Body of pancreas (tissue), 4 donors: Measurements from ENCODE around the gene ZNF771. TPM values are rescaled to one million over a fixed set of nuclear protein-coding genes. Genes with fewer than 3 reads are reported as not detected.

ENCODE experiments used
- ATAC-seq: fragments of 150-250 bp; one replicate; pipeline ENCODE4 v1.9.1; 2016
- DNase-seq, 4 donors: peaks; one replicate each; pipeline ENCODE4 v3.0.0-alpha.2; 2019
- H3K27ac ChIP-seq, 4 donors: fragments of 200-600 bp; sonication (generic); 1 replicate in 3 of 4; 2 replicates in 1 of 4; pipeline versions ENCODE4 v1.5.1 to v1.6.1; 2016 to 2019; ENCODE audit warnings: mild to moderate bottlenecking in 1 of 4, mixed read lengths in 1 of 4, moderate library complexity in 1 of 4
- H3K27me3 ChIP-seq, 2 donors: fragments of 200-600 bp; sonication (generic); one replicate each; pipeline ENCODE4 v1.6.0; 2016; ENCODE audit warnings: mild to moderate bottlenecking in 1 of 2
- H3K36me3 ChIP-seq, 2 donors: fragments of 200-600 bp; sonication (generic); replicated peaks in 1 of 2; 2 replicates each; pipeline ENCODE4 v1.5.1; 2016; ENCODE audit warnings: low read depth in 2 of 2; ENCODE audit not compliant: insufficient read depth in 1 of 2
- H3K4me1 ChIP-seq: fragments of 200-600 bp; sonication (generic); one replicate; pipeline ENCODE4 v1.6.0; 2016
- H3K4me3 ChIP-seq, 2 donors: fragments of 200-600 bp; sonication (generic); 1 replicate in 1 of 2; 2 replicates in 1 of 2; pipeline ENCODE4 v1.5.1; 2016 to 2019
- H3K9me3 ChIP-seq, 3 donors: fragments of 200-600 bp; sonication (generic); 1 replicate in 2 of 3; 2 replicates in 1 of 3; pipeline ENCODE4 v1.5.1; 2016
- CTCF ChIP-seq, 7 experiments: fragments of 450-650 bp in 4 of 7; fragments of 200-600 bp in 3 of 7; sonication (generic) in 3 of 7; IDR thresholded peaks; one replicate each; pipeline ENCODE4 v1.5.1; 2016 to 2019; ENCODE audit warnings: antibody characterized with exemption in 7 of 7
- POLR2A ChIP-seq, 3 donors: fragments of 450-650 bp; IDR thresholded peaks; one replicate each; pipeline ENCODE4 v1.6.1; 2016; ENCODE audit warnings: antibody characterized with exemption in 3 of 3, mild to moderate bottlenecking in 2 of 3
- WGBS, 2 donors: methylation state at CpG; one replicate each; pipeline ENCODE4 v1.1.5; 2017; 5-methylcytosine and 5-hydroxymethylcytosine counted together
- intact Hi-C: fragments of 100-400 bp; cut with DNase I; formaldehyde crosslinking; loops from one replicate; pipeline ENCODE4 v1.15.1; 2023
- total RNA-seq, 2 donors: library from RNA; depleted of rRNA; stranded (reverse); fragments of >200 nt; gene quantifications; one replicate each; pipeline ENCODE4 v1.1.0, GENCODE V29; 2016

The ZNF771 gene
- total RNA-seq, 2 donors from 2014 or later: 16.6 to 18.8 TPM

- Histone ChIP-seq H3K27ac (peak within 1 kb of the TSS; percentile 45 to 76 (median 60)), H3K9me3 (no peaks in the 10 kb centered on the region), H3K4me3 (peak within 1 kb of the TSS; percentile 42 to 52), H3K27me3 (no peaks in the 10 kb centered on the region), H3K36me3 (no peaks in the 10 kb centered on the region), H3K4me1 (peaks cover 23% of the 10 kb centered on the region)
- peak; percentile 96 to 99 (median 98) for DNase-seq
- ATAC-seq: peak; percentile 99
- TF ChIP-seq POLR2A (IDR thresholded peaks at IDR 0.05) (peak in 2 of 3 donors; percentile 68 to 70), CTCF (IDR thresholded peaks at IDR 0.05) (peak; percentile 62 to 98 (median 97))
- 0 to 2% methylated on average over 16 to 42 of the region's 49 CpGs for WGBS, 2 donors
- intact Hi-C loops: loop anchor here (5.0 kb wide), 1 partner anchor 92 kb away; no protein-coding TSS in a partner anchor
These were observed 22.4 kb downstream of the ZNF771 start, which contains the start of gene DCTPP1 for GRCh38 chr16:30429678-30430427. DCTPP1 (minus strand) TSS chr16:30430030; CDS start chr16:30429980, 50 bp downstream.

GRCh38 chr16:30430428-30430970 is 23.1 kb downstream of the ZNF771 start:
- Histone ChIP-seq H3K4me3 (no peak overlapping the region), H3K27ac (peak overlapping the region; percentile 40 to 76 (median 54)), H3K4me1 (peaks cover 23% of the 10 kb centered on the region), H3K36me3 (no peaks in the 10 kb centered on the region), H3K27me3 (no peaks in the 10 kb centered on the region), H3K9me3 (no peaks in the 10 kb centered on the region)
- 54 to 57% methylated on average over 8 to 19 of the region's 19 CpGs for WGBS, 2 donors
- ATAC-seq (peak; percentile 3), DNase-seq (no peak)
- intact Hi-C loops: loop anchor here (5.0 kb wide), 1 partner anchor 92 kb away; no protein-coding TSS in a partner anchor
- peak in 1 of 7 experiments; percentile 7 for TF ChIP-seq CTCF (IDR thresholded peaks at IDR 0.05)
- no peak for TF ChIP-seq POLR2A (IDR thresholded peaks at IDR 0.05)

- WGBS, 2 donors: 39 to 54% methylated on average over 4 of the region's 4 CpGs
- no peak for TF ChIP-seq CTCF (IDR thresholded peaks at IDR 0.05)
These were observed 27.4 kb downstream of the ZNF771 start for GRCh38 chr16:30434852-30435251.

GRCh38 chr16:30437511-30438046 is 30.2 kb downstream of the ZNF771 start:
- DNase-seq (peak in 2 of 4 donors; percentile 12 to 27), ATAC-seq (peak; percentile 30)
- Histone ChIP-seq H3K4me3 (no peak overlapping the region), H3K9me3 (no peaks in the 10 kb centered on the region), H3K4me1 (peaks cover 9% of the 10 kb centered on the region), H3K27ac (peak overlapping the region in 1 of 4 donors; percentile 25), H3K27me3 (no peaks in the 10 kb centered on the region), H3K36me3 (no peaks in the 10 kb centered on the region)
- intact Hi-C loops: no loop called here
- no peak for TF ChIP-seq POLR2A (IDR thresholded peaks at IDR 0.05)
- no peak for TF ChIP-seq CTCF (IDR thresholded peaks at IDR 0.05)
- WGBS, 2 donors: 12 to 27% methylated on average over 3 of the region's 3 CpGs

More at GRCh38 chr16:30434852-30435251, 27.4 kb downstream of the ZNF771 start:
- H3K27ac ChIP-seq: no peak overlapping the region
- peaks cover 15% of the 10 kb centered on the region for H3K4me1 ChIP-seq
- H3K4me3 ChIP-seq: no peak overlapping the region
- no peaks in the 10 kb centered on the region for H3K36me3 ChIP-seq
- no peaks in the 10 kb centered on the region for H3K27me3 ChIP-seq
- no peak for DNase-seq
- ATAC-seq: no peak
- H3K9me3 ChIP-seq: no peaks in the 10 kb centered on the region
- intact Hi-C loops: loop anchor here (5.0 kb wide), 1 partner anchor 87 kb away; no protein-coding TSS in a partner anchor
